PC-9 (cell line): ENCODE measurements around the gene SLX9. TPM values are rescaled to one million over a fixed set of nuclear protein-coding genes. Genes with fewer than 3 reads are reported as not detected.

Experiments used
- BruUV-seq: library from RNA; stranded (reverse); fragments of 400-500 nt; replicated peaks from 2 replicates; lab custom pipeline; 2021; lab: Mats Ljungman, UMichigan
- CTCF ChIA-PET: fragments of 300-600 bp; sonication (Branson Sonifier 250); formaldehyde crosslinking; loops from one replicate; lab custom pipeline; 2022; ENCODE audit warnings: antibody characterized with exemption; lab: Charles Lee
- POLR2A ChIA-PET: fragments of 300-600 bp; sonication (Branson Sonifier 250); formaldehyde crosslinking; loops from one replicate; lab custom pipeline; 2022; ENCODE audit warnings: antibody characterized with exemption; ENCODE audit not compliant: unreplicated experiment; lab: Charles Lee
- DNase-seq, 2 experiments: peaks; one replicate each; pipeline versions ENCODE4 v3.0.0 to v3.0.0-alpha.2; 2015 to 2022; ENCODE audit warnings: mixed read lengths in 1 of 2
- H2AFZ ChIP-seq: fragments of 200-600 bp; sonication (generic); 2 replicates; pipeline ENCODE4 v1.8.1; 2017; ENCODE audit warnings: antibody characterized with exemption
- H3F3A ChIP-seq: fragments of 200-600 bp; sonication (generic); 2 replicates; pipeline ENCODE4 v1.8.1; 2017; ENCODE audit warnings: antibody characterized with exemption, mild to moderate bottlenecking, low read depth; ENCODE audit not compliant: insufficient read depth
- H3K27ac ChIP-seq: fragments of 200-600 bp; sonication (generic); 2 replicates; pipeline ENCODE4 v1.6.1; 2016; ENCODE audit warnings: mixed run types
- H3K27me3 ChIP-seq: fragments of 200-600 bp; sonication (generic); 2 replicates; pipeline ENCODE4 v1.6.1; 2016; ENCODE audit warnings: low read depth, mixed run types; ENCODE audit not compliant: insufficient read depth
- H3K36me3 ChIP-seq: fragments of 200-600 bp; sonication (generic); 2 replicates; pipeline ENCODE4 v1.6.1; 2016; ENCODE audit warnings: low read depth, mixed run types
- H3K4me1 ChIP-seq: fragments of 200-600 bp; sonication (generic); replicated peaks from 2 replicates; pipeline ENCODE4 v1.6.1; 2016; ENCODE audit warnings: mixed run types; ENCODE audit not compliant: insufficient read depth
- H3K4me2 ChIP-seq: fragments of 200-600 bp; sonication (generic); 2 replicates; pipeline ENCODE4 v1.6.1; 2017; ENCODE audit warnings: mixed run types
- H3K4me3 ChIP-seq: fragments of 200-600 bp; sonication (generic); 2 replicates; pipeline ENCODE4 v1.6.1; 2016; ENCODE audit warnings: mixed run types
- H3K79me2 ChIP-seq: fragments of 200-600 bp; sonication (generic); 2 replicates; pipeline ENCODE4 v1.6.1; 2017; ENCODE audit warnings: low read depth, mixed run types
- H3K9me2 ChIP-seq: fragments of 200-600 bp; sonication (generic); 2 replicates; pipeline ENCODE4 v1.8.1; 2017; ENCODE audit warnings: mild to moderate bottlenecking; ENCODE audit not compliant: insufficient read depth
- H3K9me3 ChIP-seq: fragments of 200-600 bp; sonication (generic); 2 replicates; pipeline ENCODE4 v1.8.1; 2016; ENCODE audit warnings: low read depth; ENCODE audit not compliant: insufficient read depth
- H4K20me1 ChIP-seq: fragments of 200-600 bp; sonication (generic); 2 replicates; pipeline ENCODE4 v1.8.1; 2017; ENCODE audit not compliant: insufficient read depth
- CTCF ChIP-seq: fragments of 200-600 bp; sonication (generic); conservative IDR thresholded peaks from 2 replicates; pipeline ENCODE4 v1.6.1; 2017; ENCODE audit warnings: mixed run types, antibody characterized with exemption, mild to moderate bottlenecking, moderate library complexity
- EZH2 ChIP-seq: fragments of 200-600 bp; sonication (generic); IDR thresholded peaks from 2 replicates; pipeline ENCODE4 v1.8.0; 2017; ENCODE audit warnings: antibody characterized with exemption, low read depth
- intact Hi-C: fragments of 100-400 bp; cut with micrococcal nuclease; formaldehyde crosslinking; loops from one replicate; pipeline ENCODE4 v1.10.0; 2022; ENCODE audit not compliant: unreplicated experiment
- total RNA-seq: library from RNA; stranded (reverse); gene quantifications from 2 replicates; pipeline ENCODE4 v1.2.3, GENCODE V29; 2021

The SLX9 gene
- total RNA-seq, 1 experiment from 2014 or later, result 22.8 TPM

- no peak for DNase-seq
- H3K9me3 ChIP-seq, result no peaks in the 10 kb centered on the region
- H3K4me1 ChIP-seq, result no peaks in the 10 kb centered on the region
- H3F3A ChIP-seq, result no peaks in the 10 kb centered on the region
- no peaks in the 10 kb centered on the region for H3K9me2 ChIP-seq
- CTCF ChIA-PET, result no interaction called here
- intact Hi-C loops, result no loop called here
- H3K27me3 ChIP-seq, result no peaks in the 10 kb centered on the region
- no TSS peak for BruUV-seq
- H3K4me3 ChIP-seq, result no peak overlapping the region
- no peak overlapping the region for H2AFZ ChIP-seq
- H3K4me2 ChIP-seq, result no peak overlapping the region
- POLR2A ChIA-PET, result no interaction called here
- H3K79me2 ChIP-seq, result no peaks in the 10 kb centered on the region
- no peak for TF ChIP-seq CTCF
- TF ChIP-seq EZH2, result no peak
- no peaks in the 10 kb centered on the region for H4K20me1 ChIP-seq
- H3K36me3 ChIP-seq, result no peaks in the 10 kb centered on the region
- no peak overlapping the region for H3K27ac ChIP-seq
Measured at GRCh38 chr21:44979687-44980561, 40.1 kb downstream of the SLX9 start.

GRCh38 chr21:44980562-44981489 is 41.0 kb downstream of the SLX9 start:
- POLR2A ChIA-PET, result no interaction called here

More at GRCh38 chr21:44980562-44981489, 41.0 kb downstream of the SLX9 start:
- no peak for TF ChIP-seq EZH2
- no peak for TF ChIP-seq CTCF
- intact Hi-C loops, result no loop called here
- Histone ChIP-seq H3K4me3 (no peak overlapping the region), H3K9me2 (no peaks in the 10 kb centered on the region), H3F3A (no peaks in the 10 kb centered on the region), H3K27me3 (no peaks in the 10 kb centered on the region), H3K36me3 (no peaks in the 10 kb centered on the region), H3K4me2 (no peak overlapping the region), H3K79me2 (no peaks in the 10 kb centered on the region), H3K27ac (no peak overlapping the region), H3K4me1 (no peaks in the 10 kb centered on the region), H3K9me3 (no peaks in the 10 kb centered on the region), H4K20me1 (no peaks in the 10 kb centered on the region), H2AFZ (no peak overlapping the region)
- CTCF ChIA-PET, result no interaction called here
- no peak for DNase-seq
- no TSS peak for BruUV-seq
